ENCODE measurements around the gene ACOT6.
"Not testable (repeated sequence)": the region's sequence is repeated elsewhere in the genome, so short reads cannot be mapped to it uniquely, and the experiment has no call there.

Gene ACOT6

DNA sequence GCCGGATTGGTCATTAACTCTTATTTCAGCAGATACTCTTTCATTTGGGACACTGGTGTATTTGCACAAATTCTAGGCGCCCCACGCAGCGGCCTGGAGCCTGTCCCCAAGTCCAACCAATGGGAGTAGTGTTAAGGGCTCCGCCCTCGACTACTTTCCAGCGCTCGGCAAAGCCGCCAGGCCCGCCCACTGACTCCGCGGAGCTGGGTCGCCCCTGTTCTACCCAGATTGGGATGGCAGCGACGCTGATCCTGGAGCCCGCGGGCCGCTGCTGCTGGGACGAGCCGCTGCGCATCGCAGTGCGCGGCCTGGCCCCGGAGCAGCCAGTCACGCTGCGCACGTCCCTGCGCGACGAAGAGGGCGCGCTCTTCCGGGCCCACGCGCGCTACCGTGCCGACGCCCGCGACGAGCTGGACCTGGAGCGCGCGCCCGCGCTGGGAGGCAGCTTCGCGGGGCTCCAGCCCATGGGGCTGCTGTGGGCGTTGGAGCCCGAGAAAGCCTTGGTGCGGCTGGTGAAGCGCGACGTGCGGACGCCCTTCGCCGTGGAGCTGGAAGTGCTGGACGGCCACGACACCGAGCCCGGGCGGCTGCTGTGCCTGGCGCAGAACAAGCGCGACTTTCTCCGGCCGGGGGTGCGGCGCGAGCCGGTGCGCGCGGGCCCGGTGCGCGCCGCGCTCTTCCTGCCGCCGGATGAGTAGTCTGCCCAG is at the start of gene ACOT6:
TSS of gene ACOT6 (plus strand) at position 179 of the 707 bp plus-strand sequence. CDS start at position 234, 55 bp downstream.
- DNase-seq (ENCODE audit: low spot score) (no peak), FAIRE-seq (peak; percentile 5)

DNA sequence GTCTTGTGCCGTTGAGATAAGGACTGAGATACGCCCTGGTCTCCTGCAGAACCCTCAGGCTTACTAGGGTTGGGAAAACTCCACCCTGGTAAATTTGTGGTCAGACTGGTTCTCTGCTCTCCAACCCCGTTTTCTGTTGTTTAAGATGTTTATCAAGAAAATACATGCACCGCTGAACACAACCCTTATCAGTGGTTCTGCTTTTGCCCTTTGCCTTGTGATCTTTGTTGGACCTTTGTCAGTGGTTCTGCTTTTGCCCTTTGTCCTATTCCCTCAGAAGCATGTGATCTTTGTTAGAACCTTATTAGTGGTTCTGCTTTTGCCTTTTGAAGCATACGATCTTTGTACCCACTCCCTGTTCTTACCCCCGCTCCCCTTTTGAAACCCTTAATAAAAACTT is 49.6 kb upstream of the ACOT6 start:
- DNase-seq (ENCODE audit: low spot score); FAIRE-seq: not testable (repeated sequence)

GRCh38 chr14:73566431-73566830 is 45.9 kb upstream of the ACOT6 start:
- FAIRE-seq; DNase-seq (ENCODE audit: low spot score): not testable (repeated sequence)

- FAIRE-seq: peak; percentile 35
- DNase-seq (ENCODE audit: low spot score): not testable (repeated sequence)
Observed at GRCh38 chr14:73566935-73567334, 45.4 kb upstream of the ACOT6 start.

GRCh38 chr14:73567358-73567757 is 45.0 kb upstream of the ACOT6 start:
- DNase-seq (ENCODE audit: low spot score): no peak
- FAIRE-seq: no peak

GRCh38 chr14:73567951-73568885 is 44.1 kb upstream of the ACOT6 start:
- FAIRE-seq: peak; percentile 13
- peak; percentile 57 for DNase-seq (ENCODE audit: low spot score)

GRCh38 chr14:73568886-73569184 is 43.5 kb upstream of the ACOT6 start:
- FAIRE-seq; DNase-seq (ENCODE audit: low spot score): not testable (repeated sequence)

DNA sequence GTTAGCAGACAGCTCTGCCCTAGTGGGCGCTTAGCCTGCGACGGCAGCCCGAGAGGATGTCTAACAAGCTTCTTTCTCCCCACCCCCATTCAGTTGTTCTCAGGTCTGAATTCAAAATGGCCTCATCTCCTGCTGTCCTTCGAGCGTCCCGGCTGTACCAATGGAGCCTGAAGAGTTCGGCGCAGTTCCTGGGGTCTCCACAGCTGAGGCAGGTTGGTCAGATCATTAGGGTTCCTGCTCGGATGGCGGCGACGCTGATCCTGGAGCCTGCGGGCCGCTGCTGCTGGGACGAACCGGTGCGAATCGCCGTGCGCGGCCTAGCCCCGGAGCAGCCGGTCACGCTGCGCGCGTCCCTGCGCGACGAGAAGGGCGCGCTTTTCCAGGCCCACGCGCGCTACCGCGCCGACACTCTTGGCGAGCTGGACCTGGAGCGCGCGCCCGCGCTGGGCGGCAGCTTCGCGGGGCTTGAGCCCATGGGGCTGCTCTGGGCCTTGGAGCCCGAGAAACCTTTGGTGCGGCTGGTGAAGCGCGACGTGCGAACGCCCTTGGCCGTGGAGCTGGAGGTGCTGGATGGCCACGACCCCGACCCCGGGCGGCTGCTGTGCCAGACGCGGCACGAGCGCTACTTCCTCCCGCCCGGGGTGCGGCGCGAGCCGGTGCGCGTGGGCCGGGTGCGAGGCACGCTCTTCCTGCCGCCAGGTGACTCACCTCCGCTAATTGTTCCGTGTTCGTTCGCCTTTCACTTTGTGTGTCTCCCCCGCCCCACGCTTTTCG is 42.9 kb upstream of the ACOT6 start, which contains the start of gene ACOT2:
TSS of gene ACOT2 (plus strand) at position 29 of the 774 bp plus-strand sequence. CDS start at position 57, 28 bp downstream.
- FAIRE-seq (peak; percentile 98), DNase-seq (ENCODE audit: low spot score) (peak; percentile 92)

DNA sequence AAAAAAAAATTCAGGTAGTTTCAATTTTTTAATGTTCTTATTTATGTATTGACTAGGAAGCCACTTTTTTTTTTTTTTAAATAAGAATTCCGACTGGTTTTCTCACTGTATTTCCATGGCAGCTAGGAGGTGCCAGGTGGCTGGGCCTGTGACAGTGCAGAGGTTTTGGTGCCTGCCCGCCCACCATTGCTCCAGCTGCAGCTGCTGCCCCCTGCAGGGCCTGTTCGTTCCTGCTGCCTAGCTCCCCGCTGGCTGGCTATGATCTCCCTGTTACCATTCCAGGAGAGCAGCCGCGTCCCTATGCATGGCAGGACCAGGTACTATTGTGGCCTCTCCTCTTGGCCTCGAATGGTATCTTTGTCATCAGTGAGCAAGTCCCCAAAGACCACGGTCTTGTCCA is 41.4 kb upstream of the ACOT6 start:
- DNase-seq (ENCODE audit: low spot score): peak; percentile 75
- FAIRE-seq: not testable (repeated sequence)

DNA sequence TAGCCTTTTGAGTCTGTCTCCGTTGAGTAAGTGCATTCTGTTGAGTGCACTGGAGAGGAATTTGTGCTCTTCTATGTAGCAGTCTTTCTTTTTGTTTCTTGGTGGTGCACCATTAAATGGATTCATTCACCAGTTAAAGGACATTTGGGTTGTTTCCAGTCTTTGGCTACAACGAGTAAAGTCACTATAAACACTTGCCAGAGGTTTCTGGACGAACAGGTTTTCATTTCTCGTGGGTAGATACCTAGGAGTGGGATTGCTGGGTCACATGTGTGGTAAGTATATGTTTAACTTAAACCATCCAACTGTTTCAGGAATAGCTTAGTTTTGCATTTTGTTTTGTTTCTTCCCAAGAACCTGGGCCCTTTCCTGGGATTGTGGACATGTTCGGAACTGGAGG is 39.3 kb upstream of the ACOT6 start:
- DNase-seq (ENCODE audit: low spot score): not testable (repeated sequence)
- FAIRE-seq: peak; percentile 30

- DNase-seq (ENCODE audit: low spot score); FAIRE-seq: not testable (repeated sequence)
Observed at GRCh38 chr14:73573740-73574139, 38.6 kb upstream of the ACOT6 start.

GRCh38 chr14:73574251-73574650 is 38.1 kb upstream of the ACOT6 start:
- not testable (repeated sequence) for DNase-seq (ENCODE audit: low spot score)
- FAIRE-seq: peak; percentile 32

- FAIRE-seq (no peak), DNase-seq (ENCODE audit: low spot score) (no peak)
Observed at GRCh38 chr14:73576391-73576790, 35.9 kb upstream of the ACOT6 start.

DNA sequence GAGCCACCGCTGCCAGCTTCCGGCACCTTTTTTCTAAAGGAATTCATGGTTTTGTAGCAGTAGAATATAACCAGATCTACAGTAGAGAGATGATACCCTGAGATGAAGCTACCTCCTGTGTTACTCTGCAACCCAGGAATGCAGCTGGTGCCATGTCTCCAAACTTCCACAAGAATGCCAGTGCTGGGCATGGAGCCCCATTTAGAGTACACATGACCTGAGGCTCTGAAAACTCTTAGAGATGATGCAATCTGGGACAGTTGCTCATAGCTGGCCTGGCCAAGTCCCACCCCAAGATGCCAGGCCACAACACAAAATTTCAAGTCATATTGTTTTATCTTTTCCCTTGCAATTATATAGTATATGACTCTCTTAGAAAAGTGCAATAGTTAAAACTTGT is 35.1 kb upstream of the ACOT6 start:
- FAIRE-seq: peak; percentile 84
- not testable (repeated sequence) for DNase-seq (ENCODE audit: low spot score)

DNA sequence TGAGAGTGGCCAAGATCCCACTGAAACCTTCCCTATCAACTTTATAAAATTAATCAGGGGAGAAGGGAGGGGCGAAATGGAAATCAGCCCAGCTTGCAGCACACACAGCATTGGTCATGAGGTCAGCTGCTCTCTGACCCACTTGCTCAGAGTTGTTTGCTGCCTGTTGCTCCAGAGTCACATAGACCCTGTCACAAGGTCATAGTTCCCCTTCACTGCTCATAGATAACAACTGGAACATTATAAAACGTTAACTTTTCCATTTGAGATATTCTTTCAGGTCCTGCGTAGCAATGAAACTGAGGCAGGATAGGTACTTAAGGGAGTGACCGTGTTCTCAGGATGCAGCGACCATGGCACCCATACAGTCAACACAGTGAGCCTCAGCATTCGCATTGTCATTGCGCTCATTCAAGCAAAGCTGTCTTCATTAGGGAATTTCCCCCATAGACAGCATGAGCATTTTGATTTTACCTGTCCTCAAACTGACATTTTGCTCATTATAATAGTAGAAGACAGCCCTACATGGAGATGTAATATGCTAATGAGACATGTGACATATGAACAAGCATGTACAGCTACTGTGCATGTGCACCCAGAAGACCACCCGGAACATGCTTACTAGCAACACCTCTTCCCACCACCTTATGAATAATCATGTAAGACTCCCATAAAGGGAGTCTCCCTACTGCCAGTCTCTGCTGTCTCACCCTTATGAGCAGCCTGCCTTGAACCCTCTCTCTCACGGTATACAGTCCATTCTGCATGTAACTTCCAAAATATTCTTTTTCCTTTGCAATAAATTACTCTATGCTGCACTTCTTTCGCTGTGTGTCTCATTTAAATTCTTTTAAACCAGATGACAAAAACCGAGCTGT is 30.0 kb upstream of the ACOT6 start:
- peak; percentile 97 for FAIRE-seq
- DNase-seq (ENCODE audit: low spot score): not testable (repeated sequence)

GRCh38 chr14:73588695-73589094 is 23.6 kb upstream of the ACOT6 start:
- no peak for DNase-seq (ENCODE audit: low spot score)
- FAIRE-seq: no peak

DNA sequence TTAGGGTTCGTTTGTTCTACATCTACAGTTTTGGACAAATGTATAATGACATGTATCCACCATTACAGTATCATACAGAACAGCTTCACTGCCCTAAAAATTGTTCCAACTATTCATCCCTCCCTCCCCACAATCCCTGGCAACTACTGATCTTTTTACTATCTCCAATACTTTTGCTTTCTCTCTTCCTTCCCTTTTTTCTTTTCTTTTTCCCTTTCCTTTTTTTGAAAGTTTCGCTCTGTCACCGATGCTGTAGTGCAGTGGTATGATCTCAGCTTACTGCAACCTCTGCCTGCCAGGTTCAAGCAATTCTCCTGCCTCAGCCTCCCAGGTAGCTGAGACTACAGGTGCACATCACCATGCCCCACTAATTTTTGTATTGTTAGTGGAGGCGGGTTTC is 23.2 kb upstream of the ACOT6 start:
- DNase-seq (ENCODE audit: low spot score): no peak
- no peak for FAIRE-seq

DNA sequence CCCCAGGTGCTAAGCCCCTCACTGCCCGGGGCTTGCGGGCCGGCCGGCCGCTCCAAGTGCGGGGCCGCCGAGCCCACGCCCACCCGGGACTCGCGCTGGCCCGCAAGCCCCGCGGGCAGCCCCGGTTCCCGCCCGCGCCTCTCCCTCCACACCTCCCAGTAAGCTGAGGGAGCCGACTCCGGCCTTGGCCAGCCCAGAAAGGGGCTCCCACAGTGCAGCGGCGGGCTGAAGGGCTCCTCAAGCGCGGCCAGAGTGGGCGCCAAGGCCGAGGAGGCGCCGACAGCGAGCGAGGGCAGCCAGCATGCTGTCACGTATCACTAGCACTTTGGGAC is 21.7 kb upstream of the ACOT6 start:
- DNase-seq (ENCODE audit: low spot score); FAIRE-seq: not testable (repeated sequence)

- FAIRE-seq (peak; percentile 97), DNase-seq (ENCODE audit: low spot score) (peak; percentile 83)
Observed at GRCh38 chr14:73591690-73592449, 20.4 kb upstream of the ACOT6 start, which contains the start of gene ACOT4. Gene ACOT4, plus strand, starts transcription at chr14:73591873. Its CDS starts 87 bp downstream, at chr14:73591960.

DNA sequence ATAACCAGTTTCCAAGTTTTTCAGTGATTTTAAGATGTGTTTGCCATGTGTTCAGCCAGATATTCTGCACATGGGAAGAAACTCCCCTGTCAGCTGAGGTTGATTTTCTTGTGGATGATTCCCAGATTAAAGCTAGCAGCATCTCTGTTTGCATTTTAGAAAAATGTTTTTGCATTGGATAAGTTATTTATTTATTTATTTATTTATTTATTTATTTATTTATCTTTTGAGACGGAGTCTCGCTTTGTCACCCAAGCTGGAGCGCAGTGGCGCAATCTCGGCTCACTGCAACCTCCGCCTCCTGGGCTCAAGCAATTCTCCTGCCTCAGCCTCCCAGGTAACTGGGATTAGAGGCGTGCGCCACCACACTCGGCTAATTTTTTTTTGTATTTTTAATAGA is 17.8 kb upstream of the ACOT6 start:
- FAIRE-seq: no peak

More for the DNA sequence above, 17.8 kb upstream of the ACOT6 start:
- DNase-seq (ENCODE audit: low spot score): no peak

Measured in urothelium cell line (cell line).